DND-41 (cell line): ENCODE data around the gene RORB.
A peak's percentile ranks its signal among the peaks of the same experiment; 100 is the strongest.

Source experiments
- ATAC-seq: fragments of 200-7000 bp; cut with Tn5 transposase; 3 replicates; pipeline ENCODE4 v1.9.1; 2021; ENCODE audit warnings: low read depth; ENCODE audit not compliant: insufficient read depth
- DNase-seq: peaks from one replicate; pipeline ENCODE4 v3.0.0-alpha.2; 2020
- H2AFZ ChIP-seq: 2 replicates; pipeline ENCODE4 v1.6.0; 2012; ENCODE audit warnings: low read depth, low read length
- H3K27ac ChIP-seq: 2 replicates; pipeline ENCODE4 v1.5.1; 2012; ENCODE audit warnings: low read length, inconsistent platforms
- H3K27me3 ChIP-seq: fragments of 200-600 bp; sonication (generic); 2 replicates; pipeline ENCODE4 v1.6.0; 2012; ENCODE audit warnings: low read length, mild to moderate bottlenecking, inconsistent platforms; ENCODE audit not compliant: insufficient read depth, poor library complexity
- H3K36me3 ChIP-seq: 2 replicates; pipeline ENCODE4 v1.5.1; 2012; ENCODE audit warnings: low read length, inconsistent platforms; ENCODE audit not compliant: insufficient read depth
- H3K4me1 ChIP-seq: 2 replicates; pipeline ENCODE4 v1.5.1; 2012; ENCODE audit warnings: mild to moderate bottlenecking, low read length; ENCODE audit not compliant: insufficient read depth
- H3K4me2 ChIP-seq: 2 replicates; pipeline ENCODE4 v1.6.0; 2012; ENCODE audit warnings: mild to moderate bottlenecking, moderate library complexity, low read length, inconsistent platforms; ENCODE audit not compliant: insufficient read depth
- H3K4me3 ChIP-seq, 2 experiments: fragments of 200-600 bp in 1 of 2; shearing (Covaris generic) in 1 of 2; 2 replicates each; pipeline ENCODE4 v1.5.1; 2012 to 2016; ENCODE audit warnings: inconsistent platforms in 2 of 2, low read length in 2 of 2, mild to moderate bottlenecking in 2 of 2, low read depth in 1 of 2, moderate library complexity in 1 of 2
- H3K79me2 ChIP-seq: 2 replicates; pipeline ENCODE4 v1.6.0; 2012; ENCODE audit warnings: low read length, inconsistent platforms; ENCODE audit not compliant: insufficient read depth
- H3K9ac ChIP-seq: 2 replicates; pipeline ENCODE4 v1.6.0; 2012; ENCODE audit warnings: low read depth, mild to moderate bottlenecking, inconsistent platforms, low read length, moderate library complexity
- H3K9me3 ChIP-seq: 2 replicates; pipeline ENCODE4 v1.5.1; 2012; ENCODE audit warnings: low read length, moderate library complexity, mild to moderate bottlenecking, inconsistent platforms; ENCODE audit not compliant: insufficient read depth, severe bottlenecking
- H4K20me1 ChIP-seq: 2 replicates; pipeline ENCODE4 v1.6.0; 2012; ENCODE audit warnings: low read length; ENCODE audit not compliant: insufficient read depth
- CTCF ChIP-seq: IDR thresholded peaks from 2 replicates; pipeline ENCODE4 v1.5.1; 2012; ENCODE audit warnings: borderline replicate concordance, low read length, moderate library complexity, mild to moderate bottlenecking; ENCODE audit not compliant: poor library complexity, severe bottlenecking; ENCODE audit errors: extremely low read depth
- EZH2 ChIP-seq: IDR thresholded peaks from 3 replicates; pipeline ENCODE4 v1.6.1; 2012; ENCODE audit warnings: borderline replicate concordance, low read depth, mild to moderate bottlenecking, moderate library complexity, low read length, inconsistent platforms; ENCODE audit not compliant: severe bottlenecking

Gene RORB

GRCh38 chr9:74691058-74691457, 193.9 kb downstream of the RORB start:
- DNase-seq, result no peak
- Histone ChIP-seq H2AFZ (no peak overlapping the region), H3K9me3 (no peaks in the 10 kb centered on the region), H3K27ac (no peak overlapping the region), H3K4me1 (no peaks in the 10 kb centered on the region), H3K27me3 (no peaks in the 10 kb centered on the region), H3K9ac (no peak overlapping the region), H3K79me2 (no peaks in the 10 kb centered on the region), H3K4me2 (no peak overlapping the region), H3K4me3 (no peak overlapping the region), H4K20me1 (no peaks in the 10 kb centered on the region), H3K36me3 (peaks cover 46% of the 10 kb centered on the region)
- TF ChIP-seq EZH2, result no peak
- ATAC-seq, result no peak

GRCh38 chr9:74696520-74696919, 199.4 kb downstream of the RORB start:
- Histone ChIP-seq H3K4me1 (no peaks in the 10 kb centered on the region), H3K9ac (no peak overlapping the region), H2AFZ (no peak overlapping the region), H3K27me3 (no peaks in the 10 kb centered on the region), H3K9me3 (no peaks in the 10 kb centered on the region), H4K20me1 (no peaks in the 10 kb centered on the region), H3K4me2 (no peak overlapping the region), H3K4me3 (no peak overlapping the region), H3K79me2 (no peaks in the 10 kb centered on the region), H3K36me3 (no peaks in the 10 kb centered on the region), H3K27ac (no peak overlapping the region)
- TF ChIP-seq EZH2 (no peak), CTCF (peak; percentile 44)
- ATAC-seq (peak; percentile 61; the same call in 1 of the 3 replicates), DNase-seq (peak; percentile 7)

GRCh38 chr9:74697535-74697934, 200.4 kb downstream of the RORB start:
- Histone ChIP-seq H3K4me3 (no peak overlapping the region), H2AFZ (no peak overlapping the region), H3K9me3 (no peaks in the 10 kb centered on the region), H3K27me3 (no peaks in the 10 kb centered on the region), H3K4me1 (no peaks in the 10 kb centered on the region), H3K36me3 (no peaks in the 10 kb centered on the region), H4K20me1 (no peaks in the 10 kb centered on the region), H3K79me2 (no peaks in the 10 kb centered on the region), H3K27ac (no peak overlapping the region), H3K9ac (no peak overlapping the region), H3K4me2 (no peak overlapping the region)
- no peak for TF ChIP-seq EZH2
- TF ChIP-seq CTCF, result no peak
- DNase-seq (no peak), ATAC-seq (no peak)

GRCh38 chr9:74711341-74711740, 214.2 kb downstream of the RORB start:
- Histone ChIP-seq H4K20me1 (no peaks in the 10 kb centered on the region), H3K4me3 (no peak overlapping the region), H3K27ac (no peak overlapping the region), H3K4me2 (no peak overlapping the region), H3K4me1 (no peaks in the 10 kb centered on the region), H3K9ac (no peak overlapping the region), H3K27me3 (no peaks in the 10 kb centered on the region), H3K79me2 (no peaks in the 10 kb centered on the region), H3K9me3 (no peaks in the 10 kb centered on the region), H2AFZ (no peak overlapping the region), H3K36me3 (no peaks in the 10 kb centered on the region)
- no peak for ATAC-seq
- TF ChIP-seq CTCF, result no peak
- TF ChIP-seq EZH2, result no peak
- no peak for DNase-seq
